Fibroblast of the aortic adventitia (primary cell): ENCODE results near the gene FGFBP1. TPM values are rescaled to one million over a fixed set of nuclear protein-coding genes. Genes with fewer than 3 reads are reported as not detected.

Experiments used
- DNase-seq: peaks from one replicate; pipeline ENCODE4 v3.0.0-alpha.2; 2010; ENCODE audit warnings: low read depth
- H3K4me3 ChIP-seq: 2 replicates; pipeline ENCODE4 v1.5.1; 2011; ENCODE audit warnings: low read depth, mild to moderate bottlenecking, control low read depth, low read length, moderate library complexity
- CTCF ChIP-seq: IDR thresholded peaks from 2 replicates; pipeline ENCODE4 v1.5.1; 2011; ENCODE audit warnings: mild to moderate bottlenecking, low read length, control low read depth, inconsistent platforms; ENCODE audit not compliant: insufficient read depth
- total RNA-seq: library from RNA; depleted of rRNA; stranded (reverse); fragments of >200 nt; gene quantifications from 2 replicates; pipeline ENCODE4 v1.2.3, GENCODE V29; 2012; ENCODE audit warnings: low replicate concordance

FGFBP1 gene
- total RNA-seq, 1 donor, result not detected

- no peak for TF ChIP-seq CTCF
- no peak for DNase-seq
- no peak overlapping the region for H3K4me3 ChIP-seq
Measured at GRCh38 chr4:15888515-15888914, 50.0 kb downstream of the FGFBP1 start.

Other genes with a start within 250 kb of the FGFBP1 start
- gene BST1, start 235.7 kb downstream of the FGFBP1 start, total RNA-seq, result 19.7 and 54.9 TPM in 2 replicates
- gene CD38, start 160.4 kb downstream of the FGFBP1 start, total RNA-seq, result 0.33 TPM in 1 of 2 replicates, not detected in the other
- not detected in 2 replicates for gene FGFBP2, start 24.4 kb upstream of the FGFBP1 start, total RNA-seq
- gene PROM1, start 145.3 kb upstream of the FGFBP1 start, total RNA-seq, result under 0.01 TPM in 1 of 2 replicates, not detected in the other